Muscle of back (tissue), 11 donors: ENCODE measurements around the gene ENTHD1. TPM values are rescaled to one million over a fixed set of nuclear protein-coding genes. Genes with fewer than 3 reads are reported as not detected.
"Not testable (repeated sequence)": the region's sequence is repeated elsewhere in the genome, so short reads cannot be mapped to it uniquely, and the experiment has no call there.

ENCODE experiments used
- DNase-seq, 3 donors: peaks; one replicate each; pipeline versions ENCODE4 v3.0.0 to v3.0.0-alpha.2; 2013
- polyA plus RNA-seq, 10 donors: library from polyadenylated mRNA; unstranded; fragments of 120-200 nt; gene quantifications; one replicate each; pipeline ENCODE4 v1.2.1, GENCODE V29; 2013; ENCODE audit not compliant: insufficient read length in 10 of 10

Gene ENTHD1
- polyA plus RNA-seq, 10 donors = not detected

GRCh38 chr22:39925273-39925672, 31.7 kb upstream of the ENTHD1 start:
- no peak for DNase-seq

GRCh38 chr22:39924286-39924685, 30.7 kb upstream of the ENTHD1 start:
- no peak for DNase-seq

GRCh38 chr22:39923696-39924095, 30.1 kb upstream of the ENTHD1 start:
- no peak for DNase-seq

- no peak for DNase-seq
Measured at GRCh38 chr22:39920134-39920743, 26.7 kb upstream of the ENTHD1 start.

GRCh38 chr22:39917776-39918495, 24.4 kb upstream of the ENTHD1 start:
- peak in 1 of 3 donors; percentile 27 for DNase-seq

GRCh38 chr22:39917197-39917643, 23.7 kb upstream of the ENTHD1 start:
- peak in 1 of 3 donors; percentile 26 for DNase-seq

GRCh38 chr22:39916496-39916895, 22.9 kb upstream of the ENTHD1 start:
- DNase-seq = no peak

GRCh38 chr22:39915295-39915726, 21.8 kb upstream of the ENTHD1 start:
- DNase-seq = no peak

GRCh38 chr22:39914584-39914983, 21.0 kb upstream of the ENTHD1 start:
- no peak for DNase-seq

- no peak for DNase-seq
Measured at GRCh38 chr22:39913886-39914285, 20.3 kb upstream of the ENTHD1 start.

- DNase-seq = no peak
Measured at GRCh38 chr22:39913321-39913720, 19.8 kb upstream of the ENTHD1 start.

- no peak for DNase-seq
Measured at GRCh38 chr22:39910876-39911613, 17.5 kb upstream of the ENTHD1 start.

- DNase-seq = no peak
Measured at GRCh38 chr22:39908737-39909136, 15.2 kb upstream of the ENTHD1 start.

GRCh38 chr22:39908136-39908535, 14.6 kb upstream of the ENTHD1 start:
- DNase-seq = no peak

GRCh38 chr22:39907605-39908097, 14.1 kb upstream of the ENTHD1 start:
- DNase-seq = no peak

- DNase-seq = no peak
Measured at GRCh38 chr22:39907047-39907446, 13.5 kb upstream of the ENTHD1 start.

- no peak for DNase-seq
Measured at GRCh38 chr22:39906207-39906606, 12.6 kb upstream of the ENTHD1 start.

- no peak for DNase-seq
Measured at GRCh38 chr22:39905687-39906086, 12.1 kb upstream of the ENTHD1 start.

GRCh38 chr22:39904862-39905261, 11.3 kb upstream of the ENTHD1 start:
- DNase-seq = no peak

- DNase-seq = not testable (repeated sequence)
Measured at GRCh38 chr22:39904024-39904423, 10.5 kb upstream of the ENTHD1 start.

GRCh38 chr22:39901565-39902146, 8.1 kb upstream of the ENTHD1 start:
- no peak for DNase-seq
